Activated naive CD8-positive, alpha-beta T cell treated with anti-CD3 and anti-CD28 coated beads for 36 hours (primary cell): ENCODE data around the gene ACSM4. TPM values are rescaled to one million over a fixed set of nuclear protein-coding genes. Genes with fewer than 3 reads are reported as not detected.
"Not testable (repeated sequence)": the region's sequence is repeated elsewhere in the genome, so short reads cannot be mapped to it uniquely, and the experiment has no call there.

Experiments used
- DNase-seq: peaks from one replicate; pipeline ENCODE4 v3.0.0; 2021
- H3K27ac Mint-ChIP-seq: one replicate; pipeline ENCODE4 v1.8.0; 2022; ENCODE audit warnings: mild to moderate bottlenecking, moderate library complexity, mixed read lengths
- H3K27me3 Mint-ChIP-seq: one replicate; pipeline ENCODE4 v1.8.0; 2022; ENCODE audit warnings: mild to moderate bottlenecking, mixed read lengths
- H3K36me3 Mint-ChIP-seq: one replicate; pipeline ENCODE4 v1.8.0; 2021; ENCODE audit warnings: mild to moderate bottlenecking, mixed read lengths
- H3K4me1 Mint-ChIP-seq: one replicate; pipeline ENCODE4 v1.8.0; 2021; ENCODE audit warnings: mixed read lengths
- H3K4me3 Mint-ChIP-seq: one replicate; pipeline ENCODE4 v1.8.0; 2022; ENCODE audit warnings: mild to moderate bottlenecking, moderate library complexity, mixed read lengths
- H3K9me3 Mint-ChIP-seq: one replicate; pipeline ENCODE4 v1.8.0; 2022; ENCODE audit warnings: mixed read lengths
- total RNA-seq, 2 experiments: library from RNA; stranded (reverse); gene quantifications; one replicate each; pipeline ENCODE4 v1.2.3, GENCODE V29; 2021

Gene ACSM4
- total RNA-seq, 2 experiments from 2014 or later = not detected

DNA sequence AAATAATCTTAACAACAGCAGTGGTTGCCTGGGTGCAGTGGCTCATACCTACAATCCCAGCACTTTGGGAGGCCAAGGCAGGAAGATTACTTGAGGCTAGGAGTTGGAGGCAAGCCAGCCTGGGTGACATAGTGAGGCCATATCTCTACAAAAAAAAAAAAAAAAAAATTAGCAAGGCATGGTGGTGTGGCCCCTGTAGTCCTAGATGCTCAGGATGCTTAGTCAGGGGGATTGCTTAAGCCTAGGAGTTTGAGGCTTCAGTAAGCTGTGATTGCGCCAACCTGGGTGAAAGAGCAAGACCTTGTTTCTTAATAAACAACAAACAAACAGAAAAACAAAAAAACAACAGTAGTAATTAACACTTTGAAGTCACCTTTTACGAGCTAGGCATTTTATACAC, 642 bp upstream of the ACSM4 start:
- Mint-ChIP-seq H3K4me1 (no peaks in the 10 kb centered on the region), H3K9me3 (no peaks in the 10 kb centered on the region), H3K27ac (no peak overlapping the region), H3K4me3 (no peak overlapping the region), H3K27me3 (peaks cover 10% of the 10 kb centered on the region), H3K36me3 (no peaks in the 10 kb centered on the region)
- DNase-seq = no peak

DNA sequence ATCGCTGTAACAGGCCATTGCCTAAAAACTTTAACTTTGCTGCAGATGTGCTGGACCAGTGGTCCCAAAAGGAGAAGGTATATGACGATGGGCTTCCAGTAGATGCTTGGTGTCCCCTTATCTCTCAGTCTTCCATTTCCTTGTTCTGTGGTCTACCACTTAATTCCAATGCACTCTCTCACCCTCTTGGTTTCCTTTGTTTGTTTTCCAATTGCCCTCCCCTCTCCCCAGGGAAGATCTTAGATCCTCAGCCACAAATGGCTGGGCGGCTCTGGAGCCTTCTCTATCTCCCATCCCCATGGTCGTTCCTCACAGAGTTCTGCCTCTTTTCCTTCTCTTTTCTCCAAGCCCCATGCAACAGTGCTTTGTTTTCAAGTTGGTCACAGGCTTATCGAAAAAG, 584 bp downstream of the ACSM4 start:
- Mint-ChIP-seq H3K9me3 (no peaks in the 10 kb centered on the region), H3K4me1 (no peaks in the 10 kb centered on the region), H3K4me3 (no peak overlapping the region), H3K27ac (no peak overlapping the region), H3K36me3 (no peaks in the 10 kb centered on the region), H3K27me3 (peaks cover 8% of the 10 kb centered on the region)
- DNase-seq = no peak

DNA sequence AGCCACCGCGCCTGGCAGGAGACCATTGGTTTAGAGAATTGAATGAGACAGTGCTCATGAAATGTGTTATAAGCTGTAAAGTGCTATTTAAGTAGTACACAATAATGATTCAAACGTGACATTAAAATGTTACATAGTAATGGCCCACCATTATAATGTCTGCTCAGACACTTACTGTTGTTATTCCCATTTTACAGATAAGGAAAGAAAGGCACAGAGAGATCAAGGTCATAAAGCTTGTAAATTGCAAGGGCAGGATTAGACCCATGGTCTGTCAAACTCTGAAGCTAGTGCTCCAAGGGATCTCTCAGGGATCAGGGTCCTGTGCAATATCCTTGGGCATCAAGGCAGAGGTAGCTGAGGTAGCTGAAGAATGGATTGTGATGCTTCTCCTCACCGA, 6.2 kb downstream of the ACSM4 start:
- Mint-ChIP-seq H3K36me3 (no peaks in the 10 kb centered on the region), H3K27ac (no peak overlapping the region), H3K4me1 (no peaks in the 10 kb centered on the region), H3K27me3 (no peaks in the 10 kb centered on the region), H3K9me3 (no peaks in the 10 kb centered on the region), H3K4me3 (no peak overlapping the region)
- no peak for DNase-seq

DNA sequence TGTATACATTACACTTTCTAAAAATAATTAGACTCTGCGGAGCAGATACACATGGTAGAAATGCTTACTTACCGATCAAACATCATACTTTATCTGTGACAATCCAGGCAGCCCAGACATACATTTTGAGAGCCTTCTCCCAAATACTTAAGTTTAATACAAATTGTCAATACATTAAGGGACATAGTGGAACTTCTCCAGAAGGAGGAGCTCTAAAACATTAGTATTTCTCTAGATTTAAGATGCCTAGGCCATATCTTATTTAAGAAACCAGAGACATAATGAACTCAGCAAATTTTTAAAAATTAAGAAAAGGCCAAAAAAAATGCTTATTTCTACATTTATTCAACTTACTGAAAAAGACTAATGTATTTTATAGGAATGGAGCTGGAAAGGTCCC, 16.1 kb downstream of the ACSM4 start:
- DNase-seq = no peak
- no peaks in the 10 kb centered on the region for H3K36me3 Mint-ChIP-seq
- H3K4me1 Mint-ChIP-seq = no peaks in the 10 kb centered on the region
- no peaks in the 10 kb centered on the region for H3K27me3 Mint-ChIP-seq
- H3K4me3 Mint-ChIP-seq = no peak overlapping the region
- no peaks in the 10 kb centered on the region for H3K9me3 Mint-ChIP-seq
- no peak overlapping the region for H3K27ac Mint-ChIP-seq

DNA sequence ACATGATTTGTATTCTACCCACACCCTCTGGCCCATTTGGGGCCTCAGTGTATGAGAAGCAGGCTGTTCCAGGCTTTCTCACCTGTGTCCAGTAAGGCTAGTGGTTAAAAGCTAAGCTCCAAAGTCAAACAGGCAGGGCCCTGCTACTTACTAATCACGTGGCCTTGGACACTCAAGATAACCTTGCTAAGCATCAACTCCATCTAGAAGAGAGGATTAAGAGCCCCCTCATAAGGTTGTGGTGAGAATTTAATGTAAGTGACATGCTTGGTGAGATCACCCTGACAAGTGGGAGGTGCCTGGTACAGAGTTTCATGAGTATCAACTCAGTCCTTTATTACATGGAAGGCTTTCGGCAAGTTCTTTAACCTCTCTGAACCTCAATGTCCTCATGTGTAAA, 17.8 kb downstream of the ACSM4 start:
- DNase-seq = no peak
- H3K36me3 Mint-ChIP-seq = no peaks in the 10 kb centered on the region
- no peak overlapping the region for H3K27ac Mint-ChIP-seq
- no peaks in the 10 kb centered on the region for H3K9me3 Mint-ChIP-seq
- no peaks in the 10 kb centered on the region for H3K27me3 Mint-ChIP-seq
- no peaks in the 10 kb centered on the region for H3K4me1 Mint-ChIP-seq
- H3K4me3 Mint-ChIP-seq = no peak overlapping the region

DNA sequence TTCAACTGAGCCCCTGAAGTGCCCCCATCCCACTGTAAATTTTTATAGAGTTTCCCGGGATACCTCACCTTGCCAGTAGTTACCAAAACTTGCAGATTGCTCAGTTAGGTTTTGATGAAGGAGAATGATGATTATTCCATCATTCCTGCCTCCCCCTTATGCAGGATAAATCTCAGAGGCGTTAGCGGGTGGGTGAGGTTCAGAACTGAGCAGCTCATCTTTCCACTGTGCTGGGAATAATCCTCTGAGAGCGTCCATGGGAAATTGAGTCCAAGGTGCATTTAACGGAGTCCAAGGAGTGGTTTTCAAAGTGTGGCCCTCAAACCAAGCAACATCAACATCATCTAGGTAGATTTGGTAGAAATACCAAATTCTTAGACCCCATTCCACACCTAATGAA, 18.7 kb downstream of the ACSM4 start:
- Mint-ChIP-seq H3K9me3 (no peaks in the 10 kb centered on the region), H3K4me3 (no peak overlapping the region), H3K4me1 (no peaks in the 10 kb centered on the region), H3K27me3 (peaks cover 2% of the 10 kb centered on the region), H3K27ac (no peak overlapping the region), H3K36me3 (no peaks in the 10 kb centered on the region)
- no peak for DNase-seq

DNA sequence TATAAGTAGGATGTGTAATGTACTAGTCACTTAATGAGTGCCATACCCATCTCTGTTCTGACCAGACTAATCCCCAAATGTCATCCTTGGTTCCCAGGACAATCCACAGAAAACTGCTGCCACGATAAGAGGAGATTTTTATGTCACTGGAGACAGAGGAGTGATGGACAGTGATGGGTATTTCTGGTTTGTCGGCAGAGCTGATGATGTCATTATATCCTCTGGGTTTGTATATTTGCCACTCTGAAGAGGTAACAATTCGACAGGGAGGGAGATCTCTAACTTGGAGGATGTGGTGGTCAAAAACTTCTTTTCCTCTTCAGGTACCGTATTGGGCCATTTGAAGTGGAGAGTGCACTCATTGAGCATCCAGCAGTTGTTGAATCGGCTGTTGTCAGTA, 20.3 kb downstream of the ACSM4 start:
- no peaks in the 10 kb centered on the region for H3K4me1 Mint-ChIP-seq
- DNase-seq = no peak
- no peaks in the 10 kb centered on the region for H3K36me3 Mint-ChIP-seq
- no peak overlapping the region for H3K4me3 Mint-ChIP-seq
- H3K9me3 Mint-ChIP-seq = no peaks in the 10 kb centered on the region
- peaks cover 7% of the 10 kb centered on the region for H3K27me3 Mint-ChIP-seq
- no peak overlapping the region for H3K27ac Mint-ChIP-seq

DNA sequence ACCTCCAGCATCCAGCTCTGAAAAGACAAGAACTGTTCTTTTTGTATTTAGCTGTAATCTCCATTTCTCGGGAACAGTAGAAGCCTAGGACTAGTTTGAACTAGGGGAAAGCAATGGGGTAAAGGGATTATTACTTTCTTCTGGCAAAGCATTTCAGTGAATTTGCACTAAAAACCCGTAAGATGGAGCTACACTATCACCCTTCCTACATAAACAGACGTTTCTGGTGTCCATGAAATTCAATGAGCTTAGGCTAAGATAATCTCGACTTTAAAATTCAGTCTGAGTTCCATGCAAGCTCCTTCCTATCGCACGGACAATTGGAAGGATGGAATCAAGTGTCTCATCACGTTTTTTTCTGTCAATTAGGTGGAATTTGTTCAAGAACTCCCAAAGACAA, 24.0 kb downstream of the ACSM4 start:
- peaks cover 7% of the 10 kb centered on the region for H3K9me3 Mint-ChIP-seq
- no peak overlapping the region for H3K4me3 Mint-ChIP-seq
- H3K27me3 Mint-ChIP-seq = peaks cover 7% of the 10 kb centered on the region

DNA sequence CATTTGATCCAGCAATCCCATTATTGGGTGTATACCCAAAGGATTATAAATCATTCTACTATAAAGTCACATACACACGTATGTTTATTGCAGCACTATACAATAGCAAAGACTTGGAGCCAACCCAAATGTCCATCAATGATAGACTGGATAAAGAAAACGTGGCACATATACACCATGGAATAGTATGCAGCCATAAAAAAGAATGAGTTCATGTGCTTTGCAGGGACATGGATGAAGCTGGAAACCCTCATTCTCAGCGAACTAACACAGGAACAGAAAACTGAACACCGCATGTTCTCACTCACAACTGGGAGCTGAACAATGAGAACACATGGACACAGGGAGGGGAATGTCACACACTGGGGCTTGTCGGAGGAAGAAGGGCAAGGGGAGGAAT, 33.9 kb downstream of the ACSM4 start:
- H3K27ac Mint-ChIP-seq, H3K36me3 Mint-ChIP-seq: not testable (repeated sequence)

More for the DNA sequence above, 24.0 kb downstream of the ACSM4 start:
- H3K36me3 Mint-ChIP-seq = peaks cover 1% of the 10 kb centered on the region
- no peak for DNase-seq
- H3K27ac Mint-ChIP-seq = no peak overlapping the region
- no peaks in the 10 kb centered on the region for H3K4me1 Mint-ChIP-seq

DNA sequence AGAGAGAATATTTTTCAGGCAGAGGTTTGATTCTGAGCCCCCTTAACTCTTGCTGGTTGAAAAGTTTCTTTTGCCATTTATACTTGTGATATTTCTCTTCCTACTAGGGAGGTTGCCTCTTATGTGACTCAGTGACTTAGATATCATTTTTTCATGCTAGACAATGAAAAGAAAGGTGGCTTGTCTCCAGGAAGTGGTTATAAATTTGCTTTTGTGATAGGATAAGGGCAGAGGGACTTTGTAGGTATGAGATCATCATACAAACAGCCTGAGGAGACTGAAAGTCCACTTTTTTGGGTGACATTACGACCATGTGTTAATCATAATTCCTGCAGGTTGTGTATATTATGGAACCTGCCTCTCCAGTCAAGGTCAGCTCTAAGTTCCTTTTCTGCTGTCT, 35.8 kb downstream of the ACSM4 start:
- Mint-ChIP-seq H3K36me3 (peaks cover 1% of the 10 kb centered on the region), H3K9me3 (peaks cover 15% of the 10 kb centered on the region), H3K4me1 (peaks cover 7% of the 10 kb centered on the region), H3K27ac (no peak overlapping the region), H3K27me3 (no peaks in the 10 kb centered on the region), H3K4me3 (no peak overlapping the region)
- no peak for DNase-seq

More for the DNA sequence above, 33.9 kb downstream of the ACSM4 start:
- not testable (repeated sequence) for H3K4me1 Mint-ChIP-seq, H3K27me3 Mint-ChIP-seq, DNase-seq, H3K4me3 Mint-ChIP-seq
- peaks cover 10% of the 10 kb centered on the region for H3K9me3 Mint-ChIP-seq

DNA sequence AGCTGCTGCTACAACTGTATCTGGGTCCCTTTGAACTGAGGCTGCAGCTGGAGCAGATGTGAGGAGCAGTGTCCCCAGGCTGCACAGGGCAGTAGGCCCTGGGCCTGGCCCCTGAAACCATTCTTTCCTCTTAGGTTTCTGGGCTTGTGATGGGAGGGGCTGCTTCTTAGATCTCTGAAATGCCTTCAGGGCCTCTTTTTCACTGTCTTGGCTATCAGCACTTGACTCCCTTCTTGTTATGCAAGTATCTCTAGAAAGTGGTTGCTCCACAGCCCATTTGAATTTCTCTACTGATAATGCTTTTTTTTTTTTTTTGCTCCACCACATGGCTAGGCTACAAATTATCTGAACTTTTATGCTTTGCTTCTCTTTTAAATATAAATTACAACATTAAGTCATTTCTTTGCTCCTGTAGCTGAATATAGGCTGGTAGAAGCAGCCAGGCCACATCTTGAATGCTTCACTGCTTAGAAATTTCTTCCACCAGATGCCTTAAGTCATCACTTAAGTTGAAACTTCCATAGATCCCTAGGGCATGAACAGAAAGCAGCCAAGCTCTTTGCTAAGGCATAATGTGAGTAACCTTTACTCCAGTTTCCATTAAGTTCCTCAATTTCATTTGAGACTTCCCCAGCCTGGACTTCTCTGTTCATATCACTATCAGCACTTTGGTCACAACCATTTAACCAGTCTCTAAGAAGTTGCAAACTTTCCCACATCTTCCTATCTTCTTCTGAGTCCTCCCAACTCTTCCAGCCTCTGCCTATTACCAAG, 41.1 kb downstream of the ACSM4 start:
- peaks cover 21% of the 10 kb centered on the region for H3K9me3 Mint-ChIP-seq

DNA sequence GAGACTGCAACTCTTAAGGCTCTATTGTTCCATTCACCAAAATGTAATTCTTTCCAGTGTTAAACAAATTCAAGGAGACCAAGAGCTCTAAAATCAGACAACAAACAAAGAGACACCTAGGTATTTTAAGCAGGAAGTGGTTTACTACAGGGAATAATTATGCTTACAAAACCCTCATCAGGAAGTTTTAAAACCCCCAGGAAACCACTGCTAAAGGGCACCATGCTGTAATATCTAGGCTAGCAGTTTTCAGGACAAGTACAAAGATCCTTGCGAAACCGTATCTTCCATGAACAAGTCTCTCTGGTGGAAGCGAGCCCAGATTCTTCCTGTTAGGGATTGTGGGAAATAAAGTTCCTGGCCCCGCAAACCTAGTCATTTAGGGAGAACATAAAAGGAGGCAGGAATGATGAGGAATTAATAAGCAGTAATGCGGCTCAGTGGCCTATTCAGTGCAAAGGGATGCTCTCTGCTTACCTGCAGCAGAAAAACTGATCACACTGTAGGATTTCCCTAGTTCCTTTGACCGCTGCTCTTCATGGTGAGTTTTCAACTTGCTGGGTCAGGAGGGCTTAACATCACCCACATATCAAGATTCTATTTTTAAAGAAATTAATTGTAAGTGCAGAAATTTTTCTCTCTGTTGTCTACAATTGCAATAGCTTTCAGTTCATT, 42.8 kb downstream of the ACSM4 start:
- no peak overlapping the region for H3K4me3 Mint-ChIP-seq
- H3K36me3 Mint-ChIP-seq = peaks cover 8% of the 10 kb centered on the region
- peaks cover 20% of the 10 kb centered on the region for H3K4me1 Mint-ChIP-seq
- peak overlapping the region; percentile 44 for H3K27ac Mint-ChIP-seq
- no peak for DNase-seq
- no peaks in the 10 kb centered on the region for H3K27me3 Mint-ChIP-seq
- H3K9me3 Mint-ChIP-seq = peaks cover 21% of the 10 kb centered on the region

More for the DNA sequence above, 41.1 kb downstream of the ACSM4 start:
- no peaks in the 10 kb centered on the region for H3K27me3 Mint-ChIP-seq
- no peak for DNase-seq
- H3K4me3 Mint-ChIP-seq = no peak overlapping the region
- H3K27ac Mint-ChIP-seq = no peak overlapping the region
- peaks cover 13% of the 10 kb centered on the region for H3K4me1 Mint-ChIP-seq
- H3K36me3 Mint-ChIP-seq = peaks cover 8% of the 10 kb centered on the region

DNA sequence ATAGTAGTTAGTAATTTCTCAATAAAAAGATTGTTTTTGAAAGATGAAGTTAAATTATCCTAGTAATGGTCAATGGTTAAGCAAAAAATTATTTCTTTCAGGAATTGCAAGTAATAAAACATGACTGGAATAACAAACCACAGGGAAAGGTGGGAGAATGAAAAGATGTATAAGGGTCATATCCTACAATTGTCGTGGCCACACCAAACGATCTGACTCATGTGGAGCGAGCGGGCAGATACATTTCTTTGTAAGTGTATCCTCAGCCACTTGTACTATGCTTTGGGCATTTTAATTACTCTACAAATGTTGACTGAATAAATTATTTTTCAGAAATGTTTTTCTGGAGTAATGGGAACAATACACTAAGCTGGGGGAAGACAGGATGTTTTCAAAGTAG, 45.5 kb downstream of the ACSM4 start:
- Mint-ChIP-seq H3K36me3 (peaks cover 8% of the 10 kb centered on the region), H3K27ac (no peak overlapping the region), H3K27me3 (no peaks in the 10 kb centered on the region), H3K9me3 (peaks cover 14% of the 10 kb centered on the region), H3K4me1 (peaks cover 20% of the 10 kb centered on the region), H3K4me3 (no peak overlapping the region)
- DNase-seq = no peak

DNA sequence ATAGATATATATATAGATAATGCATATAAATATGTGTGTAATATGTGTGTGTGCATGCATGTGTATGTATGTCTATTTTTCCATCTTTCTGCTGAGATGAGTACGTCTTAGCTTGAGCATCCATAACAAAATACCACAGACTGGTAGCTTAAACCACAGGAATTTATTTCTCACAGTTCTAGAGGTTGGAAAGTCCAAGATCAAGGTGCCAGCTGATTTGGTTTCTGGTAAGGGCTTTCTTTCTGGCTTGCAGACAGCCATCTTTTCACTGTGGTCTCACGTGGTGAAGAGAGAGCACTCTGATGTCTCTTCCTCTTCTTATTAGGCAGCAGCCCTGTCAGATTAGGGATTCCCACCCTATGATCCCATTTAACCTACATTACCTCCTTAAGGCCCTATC, 47.3 kb downstream of the ACSM4 start:
- H3K27ac Mint-ChIP-seq = no peak overlapping the region
- peaks cover 18% of the 10 kb centered on the region for H3K4me1 Mint-ChIP-seq
- H3K36me3 Mint-ChIP-seq = peaks cover 2% of the 10 kb centered on the region
- H3K27me3 Mint-ChIP-seq = no peaks in the 10 kb centered on the region
- peak; percentile 22 for DNase-seq
- H3K9me3 Mint-ChIP-seq = peaks cover 2% of the 10 kb centered on the region
- H3K4me3 Mint-ChIP-seq = no peak overlapping the region

DNA sequence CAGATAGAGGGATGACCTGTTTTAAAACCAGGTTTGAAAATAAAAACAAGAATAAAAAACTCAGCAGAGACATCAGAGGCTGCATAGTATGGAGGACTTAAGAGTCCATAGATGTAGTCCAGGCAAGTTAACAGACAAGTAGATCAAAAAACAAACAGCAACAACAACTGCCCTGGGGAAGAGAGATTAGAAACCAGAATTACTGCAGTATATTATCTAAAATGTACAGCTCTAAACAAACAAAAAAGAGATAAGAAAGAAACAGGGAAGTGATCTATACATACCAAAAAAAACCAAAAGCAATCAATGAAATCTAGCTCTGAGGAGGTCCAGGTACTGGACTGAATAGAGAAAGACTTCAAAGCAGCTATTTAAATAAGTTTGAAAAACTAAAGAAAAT, 48.8 kb downstream of the ACSM4 start:
- Mint-ChIP-seq H3K4me1 (peaks cover 8% of the 10 kb centered on the region), H3K27ac (no peak overlapping the region), H3K4me3 (no peak overlapping the region), H3K27me3 (no peaks in the 10 kb centered on the region), H3K9me3 (no peaks in the 10 kb centered on the region), H3K36me3 (no peaks in the 10 kb centered on the region)
- DNase-seq = no peak

DNA sequence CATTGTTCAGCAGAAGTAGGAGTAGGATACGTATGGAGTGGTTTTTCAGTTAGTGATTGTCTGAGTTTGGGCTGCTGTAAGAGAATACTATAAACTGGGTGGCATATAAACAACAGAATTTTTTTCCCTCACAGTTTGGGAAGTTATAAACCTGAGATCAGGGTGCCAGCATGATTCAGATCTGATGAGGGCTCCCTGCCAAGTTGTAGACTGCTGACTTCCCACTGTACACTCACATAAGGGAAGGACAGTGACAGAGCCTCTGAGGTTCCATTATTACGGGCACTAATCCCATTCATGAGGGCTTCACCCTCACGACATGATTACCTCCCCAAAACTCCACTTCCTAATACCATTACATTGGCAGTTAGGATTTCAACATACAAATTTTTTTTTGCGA, 50.7 kb downstream of the ACSM4 start:
- H3K36me3 Mint-ChIP-seq = no peaks in the 10 kb centered on the region
- H3K4me1 Mint-ChIP-seq = peaks cover 8% of the 10 kb centered on the region
- H3K9me3 Mint-ChIP-seq = no peaks in the 10 kb centered on the region

More for the DNA sequence above, 50.7 kb downstream of the ACSM4 start:
- H3K4me3 Mint-ChIP-seq = no peak overlapping the region
- H3K27me3 Mint-ChIP-seq = no peaks in the 10 kb centered on the region
- no peak overlapping the region for H3K27ac Mint-ChIP-seq
- no peak for DNase-seq
